Peyer's patch (tissue), 4 donors: Measurements from ENCODE around the gene DMRT1. TPM values are rescaled to one million over a fixed set of nuclear protein-coding genes. Genes with fewer than 3 reads are reported as not detected.
A peak's percentile ranks its signal among the peaks of the same experiment; 100 is the strongest.

ENCODE experiments used
- DNase-seq, 3 donors: peaks; one replicate each; pipeline ENCODE4 v3.0.0-alpha.2; 2017 to 2019
- H3K27ac ChIP-seq, 4 donors: fragments of 200-600 bp; sonication (generic); one replicate each; pipeline ENCODE4 v1.5.1; 2016 to 2019
- H3K27me3 ChIP-seq, 2 donors: fragments of 200-600 bp; sonication (generic); one replicate each; pipeline ENCODE4 v1.5.1; 2019
- H3K36me3 ChIP-seq, 3 donors: fragments of 200-600 bp; sonication (generic); one replicate each; pipeline ENCODE4 v1.5.1; 2016 to 2019
- H3K4me1 ChIP-seq, 4 donors: fragments of 200-600 bp; sonication (generic); one replicate each; pipeline ENCODE4 v1.5.1; 2016 to 2019
- H3K4me3 ChIP-seq, 4 donors: fragments of 200-600 bp; sonication (generic); 1 replicate in 3 of 4; 2 replicates in 1 of 4; pipeline ENCODE4 v1.5.1; 2016 to 2019; ENCODE audit warnings: mild to moderate bottlenecking in 1 of 4
- H3K9me3 ChIP-seq, 4 donors: fragments of 200-600 bp; sonication (generic); one replicate each; pipeline ENCODE4 v1.5.1; 2016 to 2019; ENCODE audit warnings: mild to moderate bottlenecking in 1 of 4
- CTCF ChIP-seq, 6 experiments: fragments of 450-650 bp in 4 of 6; fragments of 200-600 bp in 2 of 6; sonication (generic) in 1 of 6; IDR thresholded peaks; one replicate each; pipeline ENCODE4 v1.5.1; 2017 to 2019; ENCODE audit warnings: antibody characterized with exemption in 6 of 6, mild to moderate bottlenecking in 3 of 6, moderate library complexity in 1 of 6
- POLR2A ChIP-seq, 2 donors: fragments of 450-650 bp; IDR thresholded peaks; one replicate each; pipeline ENCODE4 v1.5.1; 2017; ENCODE audit warnings: antibody characterized with exemption in 2 of 2, mild to moderate bottlenecking in 2 of 2, moderate library complexity in 2 of 2
- total RNA-seq, 4 donors: library from RNA; depleted of rRNA; stranded (reverse); fragments of >200 nt; gene quantifications; one replicate each; pipeline ENCODE4 v1.1.0, GENCODE V29; 2016

DMRT1 gene
- total RNA-seq, 4 donors from 2014 or later = not detected

DNA sequence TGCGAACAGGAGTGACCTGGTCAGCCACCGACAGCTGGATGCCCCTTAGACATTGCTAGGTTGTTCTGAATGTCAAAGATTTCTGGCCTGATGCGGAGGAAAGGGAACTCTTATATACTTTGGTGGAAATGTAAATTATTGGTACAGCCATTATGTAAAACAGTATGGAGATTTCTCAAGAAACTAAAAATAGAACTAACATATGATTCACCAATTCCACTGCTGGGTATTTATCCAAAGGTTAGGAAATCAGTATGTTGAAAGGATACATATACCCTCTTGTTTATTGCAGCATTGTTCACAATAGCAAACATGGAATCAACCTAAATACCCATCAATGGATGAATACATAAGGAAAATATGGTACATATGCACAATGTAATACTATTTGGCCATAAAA, 166.7 kb downstream of the DMRT1 start:
- H3K36me3 ChIP-seq = no peaks in the 10 kb centered on the region
- H3K4me3 ChIP-seq = no peak overlapping the region
- no peaks in the 10 kb centered on the region for H3K9me3 ChIP-seq
- no peaks in the 10 kb centered on the region for H3K4me1 ChIP-seq
- DNase-seq = no peak
- TF ChIP-seq POLR2A (IDR thresholded peaks at IDR 0.05) = no peak
- no peak for TF ChIP-seq CTCF (IDR thresholded peaks at IDR 0.05)
- H3K27me3 ChIP-seq = no peaks in the 10 kb centered on the region
- H3K27ac ChIP-seq = no peak overlapping the region

DNA sequence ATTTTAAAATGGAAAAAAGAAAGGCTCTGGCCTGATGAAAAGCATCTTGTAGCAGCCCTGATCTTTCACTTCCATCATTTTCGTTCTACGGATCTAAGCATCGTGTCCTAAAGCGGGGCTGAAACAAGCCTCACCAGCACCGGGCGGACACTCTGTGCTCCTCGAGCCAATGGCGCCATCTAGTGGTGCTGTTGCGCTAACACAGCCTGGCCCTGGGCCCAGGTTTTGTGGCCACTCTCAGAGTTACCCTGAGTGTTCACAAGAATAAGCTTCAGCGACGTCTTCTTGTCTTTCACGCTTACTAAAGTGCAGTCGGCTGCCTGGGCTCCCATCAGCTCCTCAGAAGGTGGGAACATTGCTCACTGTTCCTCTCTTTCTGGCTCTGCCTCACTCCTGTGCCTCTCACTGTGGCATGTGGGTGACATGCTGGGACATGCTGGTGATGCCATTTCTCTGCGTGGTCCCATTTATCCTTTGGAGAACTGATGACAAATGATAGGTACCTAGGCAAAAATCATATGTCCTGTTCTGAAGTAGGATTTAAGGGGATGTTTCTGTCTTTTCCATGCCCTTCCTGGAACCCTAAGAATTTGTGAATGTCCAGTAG, 167.7 kb downstream of the DMRT1 start:
- Histone ChIP-seq H3K4me3 (no peak overlapping the region), H3K27ac (no peak overlapping the region), H3K36me3 (no peaks in the 10 kb centered on the region), H3K27me3 (no peaks in the 10 kb centered on the region), H3K4me1 (no peaks in the 10 kb centered on the region), H3K9me3 (no peaks in the 10 kb centered on the region)
- TF ChIP-seq CTCF (IDR thresholded peaks at IDR 0.05) = peak; percentile 60 to 95 (median 94)
- no peak for TF ChIP-seq POLR2A (IDR thresholded peaks at IDR 0.05)
- DNase-seq = peak; percentile 51 to 91 (median 83)

- no peak overlapping the region for H3K27ac ChIP-seq
- TF ChIP-seq POLR2A (IDR thresholded peaks at IDR 0.05) (no peak), CTCF (IDR thresholded peaks at IDR 0.05) (no peak)
- no peaks in the 10 kb centered on the region for H3K36me3 ChIP-seq
Observed at GRCh38 chr9:1013021-1013420, 171.5 kb downstream of the DMRT1 start.

DNA sequence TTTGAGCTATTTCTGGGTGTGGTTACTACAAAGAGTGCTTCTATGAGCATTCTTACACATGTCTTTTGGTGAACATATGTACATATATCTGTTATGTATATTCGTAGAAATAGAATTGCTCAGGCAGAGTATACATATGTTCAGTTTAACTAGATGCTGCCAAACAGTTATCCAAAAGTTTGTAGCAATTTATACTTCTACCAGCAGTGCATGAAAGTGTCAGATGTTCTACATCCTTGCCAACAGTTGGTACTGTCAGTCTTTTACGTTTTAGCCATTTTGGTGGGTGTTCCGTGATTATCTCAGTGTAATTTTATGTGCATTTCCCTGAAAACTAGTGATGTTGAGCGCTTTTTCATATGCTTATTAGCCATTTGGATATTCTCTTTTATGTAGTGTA, 172.7 kb downstream of the DMRT1 start:
- no peak overlapping the region for H3K27ac ChIP-seq
- no peaks in the 10 kb centered on the region for H3K36me3 ChIP-seq
- H3K4me3 ChIP-seq = no peak overlapping the region
- H3K4me1 ChIP-seq = no peaks in the 10 kb centered on the region
- no peaks in the 10 kb centered on the region for H3K27me3 ChIP-seq
- no peaks in the 10 kb centered on the region for H3K9me3 ChIP-seq
- TF ChIP-seq CTCF (IDR thresholded peaks at IDR 0.05) (no peak), POLR2A (IDR thresholded peaks at IDR 0.05) (no peak)
- no peak for DNase-seq

More at GRCh38 chr9:1013021-1013420, 171.5 kb downstream of the DMRT1 start:
- Histone ChIP-seq H3K4me1 (no peaks in the 10 kb centered on the region), H3K4me3 (no peak overlapping the region), H3K9me3 (no peaks in the 10 kb centered on the region), H3K27me3 (no peaks in the 10 kb centered on the region)
- DNase-seq = no peak

DNA sequence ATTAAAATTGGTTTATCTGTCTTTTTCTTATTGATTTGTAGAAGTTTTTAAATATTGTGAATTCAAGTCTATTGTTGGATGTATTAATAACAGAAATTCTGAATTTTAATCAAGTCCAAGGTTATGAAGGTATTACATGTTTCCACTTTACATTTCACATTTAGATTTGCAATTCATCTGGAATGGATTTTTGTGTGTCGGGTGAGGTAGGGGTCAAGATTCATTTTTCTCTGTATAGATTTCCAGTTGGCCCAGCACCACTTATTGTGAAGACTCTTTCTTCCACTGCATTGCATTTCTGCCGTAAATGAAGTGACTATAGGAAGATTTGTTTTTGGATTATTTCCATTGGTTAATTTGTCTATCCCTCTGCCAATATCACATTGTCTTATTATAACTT, 173.1 kb downstream of the DMRT1 start:
- H3K4me1 ChIP-seq = no peaks in the 10 kb centered on the region
- no peaks in the 10 kb centered on the region for H3K36me3 ChIP-seq
- H3K4me3 ChIP-seq = no peak overlapping the region
- DNase-seq = no peak
- H3K27ac ChIP-seq = no peak overlapping the region
- no peaks in the 10 kb centered on the region for H3K27me3 ChIP-seq
- TF ChIP-seq CTCF (IDR thresholded peaks at IDR 0.05) = no peak
- no peak for TF ChIP-seq POLR2A (IDR thresholded peaks at IDR 0.05)
- H3K9me3 ChIP-seq = no peaks in the 10 kb centered on the region

DNA sequence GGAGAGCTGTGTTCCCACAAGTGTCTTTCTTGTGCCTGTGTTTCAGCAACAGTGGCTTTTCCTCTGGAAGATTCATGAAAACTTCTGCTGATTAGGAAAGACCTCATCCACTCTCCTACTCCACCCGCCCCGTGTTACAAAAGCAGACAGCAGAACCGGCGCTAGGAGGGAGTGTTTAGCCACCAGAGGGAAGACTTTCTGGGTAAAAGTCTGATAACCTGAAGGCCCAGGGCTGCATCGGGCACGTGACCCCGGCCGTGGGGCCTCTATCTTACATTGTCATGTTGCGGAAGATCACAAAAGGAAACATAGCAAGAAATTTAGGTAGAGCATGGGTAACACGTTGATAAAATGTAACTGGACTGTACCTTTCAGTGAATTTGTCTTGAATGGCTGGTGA, 176.6 kb downstream of the DMRT1 start:
- Histone ChIP-seq H3K36me3 (no peaks in the 10 kb centered on the region), H3K27ac (no peak overlapping the region), H3K9me3 (peaks cover 0 to 9% (median 0%) of the 10 kb centered on the region in 4 donors), H3K4me1 (no peaks in the 10 kb centered on the region), H3K27me3 (no peaks in the 10 kb centered on the region), H3K4me3 (no peak overlapping the region)
- TF ChIP-seq CTCF (IDR thresholded peaks at IDR 0.05) = peak in 3 of 6 experiments; percentile 17 to 28 (median 22)
- no peak for TF ChIP-seq POLR2A (IDR thresholded peaks at IDR 0.05)
- DNase-seq = no peak
